ENCODE data around the gene CENPS. TPM values are rescaled to one million over a fixed set of nuclear protein-coding genes. Genes with fewer than 3 reads are reported as not detected.

The CENPS gene
- total and polyA plus RNA-seq, 9 of the 15 experiments (the other 6 are each of a cell fraction or from before 2014, with no cell fraction given) = 10.2 to 36.0 (median 26.0) TPM

DNA sequence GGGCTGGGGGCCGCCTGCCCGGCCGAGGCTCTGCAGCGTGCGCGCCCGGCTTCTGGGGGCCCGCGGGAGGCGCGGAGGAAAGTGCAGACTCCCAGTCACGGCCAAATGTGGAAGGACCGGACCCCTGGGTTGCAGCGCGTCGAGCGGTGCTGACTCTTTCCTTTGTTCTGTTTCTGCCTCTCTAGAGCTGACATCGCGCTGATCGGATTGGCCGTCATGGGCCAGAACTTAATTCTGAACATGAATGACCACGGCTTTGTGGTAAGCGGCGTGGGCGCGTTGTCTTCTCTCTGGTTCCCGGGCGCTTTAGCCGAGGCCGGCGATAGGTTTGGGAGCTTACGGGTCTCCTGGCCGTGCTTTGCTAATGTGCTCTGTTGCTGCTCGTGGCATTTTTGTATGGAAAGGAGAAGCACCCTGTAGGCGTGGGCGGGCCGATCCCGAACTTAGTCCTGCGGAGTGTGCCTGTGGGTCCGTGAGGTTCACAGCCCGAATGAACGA is 30.7 kb upstream of the CENPS start (continued):
- TF ChIP-seq, protein P1, sequence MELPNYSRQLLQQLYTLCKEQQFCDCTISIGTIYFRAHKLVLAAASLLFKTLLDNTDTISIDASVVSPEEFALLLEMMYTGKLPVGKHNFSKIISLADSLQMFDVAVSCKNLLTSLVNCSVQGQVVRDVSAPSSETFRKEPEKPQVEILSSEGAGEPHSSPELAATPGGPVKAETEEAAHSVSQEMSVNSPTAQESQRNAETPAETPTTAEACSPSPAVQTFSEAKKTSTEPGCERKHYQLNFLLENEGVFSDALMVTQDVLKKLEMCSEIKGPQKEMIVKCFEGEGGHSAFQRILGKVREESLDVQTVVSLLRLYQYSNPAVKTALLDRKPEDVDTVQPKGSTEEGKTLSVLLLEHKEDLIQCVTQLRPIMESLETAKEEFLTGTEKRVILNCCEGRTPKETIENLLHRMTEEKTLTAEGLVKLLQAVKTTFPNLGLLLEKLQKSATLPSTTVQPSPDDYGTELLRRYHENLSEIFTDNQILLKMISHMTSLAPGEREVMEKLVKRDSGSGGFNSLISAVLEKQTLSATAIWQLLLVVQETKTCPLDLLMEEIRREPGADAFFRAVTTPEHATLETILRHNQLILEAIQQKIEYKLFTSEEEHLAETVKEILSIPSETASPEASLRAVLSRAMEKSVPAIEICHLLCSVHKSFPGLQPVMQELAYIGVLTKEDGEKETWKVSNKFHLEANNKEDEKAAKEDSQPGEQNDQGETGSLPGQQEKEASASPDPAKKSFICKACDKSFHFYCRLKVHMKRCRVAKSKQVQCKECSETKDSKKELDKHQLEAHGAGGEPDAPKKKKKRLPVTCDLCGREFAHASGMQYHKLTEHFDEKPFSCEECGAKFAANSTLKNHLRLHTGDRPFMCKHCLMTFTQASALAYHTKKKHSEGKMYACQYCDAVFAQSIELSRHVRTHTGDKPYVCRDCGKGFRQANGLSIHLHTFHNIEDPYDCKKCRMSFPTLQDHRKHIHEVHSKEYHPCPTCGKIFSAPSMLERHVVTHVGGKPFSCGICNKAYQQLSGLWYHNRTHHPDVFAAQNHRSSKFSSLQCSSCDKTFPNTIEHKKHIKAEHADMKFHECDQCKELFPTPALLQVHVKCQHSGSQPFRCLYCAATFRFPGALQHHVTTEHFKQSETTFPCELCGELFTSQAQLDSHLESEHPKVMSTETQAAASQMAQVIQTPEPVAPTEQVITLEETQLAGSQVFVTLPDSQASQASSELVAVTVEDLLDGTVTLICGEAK (IDR thresholded peaks at IDR 0.05) = peak; percentile 40; the same call in 1 of the 2 replicates
- TF ChIP-seq, protein P1 (CRISPR knock-in tag; IDR thresholded peaks at IDR 0.05) = no peak
- TF ChIP-seq, protein P2, sequence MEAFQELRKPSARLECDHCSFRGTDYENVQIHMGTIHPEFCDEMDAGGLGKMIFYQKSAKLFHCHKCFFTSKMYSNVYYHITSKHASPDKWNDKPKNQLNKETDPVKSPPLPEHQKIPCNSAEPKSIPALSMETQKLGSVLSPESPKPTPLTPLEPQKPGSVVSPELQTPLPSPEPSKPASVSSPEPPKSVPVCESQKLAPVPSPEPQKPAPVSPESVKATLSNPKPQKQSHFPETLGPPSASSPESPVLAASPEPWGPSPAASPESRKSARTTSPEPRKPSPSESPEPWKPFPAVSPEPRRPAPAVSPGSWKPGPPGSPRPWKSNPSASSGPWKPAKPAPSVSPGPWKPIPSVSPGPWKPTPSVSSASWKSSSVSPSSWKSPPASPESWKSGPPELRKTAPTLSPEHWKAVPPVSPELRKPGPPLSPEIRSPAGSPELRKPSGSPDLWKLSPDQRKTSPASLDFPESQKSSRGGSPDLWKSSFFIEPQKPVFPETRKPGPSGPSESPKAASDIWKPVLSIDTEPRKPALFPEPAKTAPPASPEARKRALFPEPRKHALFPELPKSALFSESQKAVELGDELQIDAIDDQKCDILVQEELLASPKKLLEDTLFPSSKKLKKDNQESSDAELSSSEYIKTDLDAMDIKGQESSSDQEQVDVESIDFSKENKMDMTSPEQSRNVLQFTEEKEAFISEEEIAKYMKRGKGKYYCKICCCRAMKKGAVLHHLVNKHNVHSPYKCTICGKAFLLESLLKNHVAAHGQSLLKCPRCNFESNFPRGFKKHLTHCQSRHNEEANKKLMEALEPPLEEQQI (IDR thresholded peaks at IDR 0.05) = no peak
- no peak for TF ChIP-seq LARP7 (IDR thresholded peaks at IDR 0.05)
- TF ChIP-seq CBFB (CRISPR knock-in tag; IDR thresholded peaks at IDR 0.05) = 0 out of 2 replicates have a peak, but pooled peaks have one; percentile 22
- TF ChIP-seq NRF1 (conservative IDR thresholded peaks at IDR 0.05 in 1 of 2, IDR thresholded peaks at IDR 0.05 in 1 of 2) = no peak
- no peak for TF ChIP-seq ZNF217 (CRISPR knock-in tag; IDR thresholded peaks at IDR 0.05)
- TF ChIP-seq SNIP1 (IDR thresholded peaks at IDR 0.05; ENCODE audit: low read depth) = no peak
- TF ChIP-seq, protein P3, sequence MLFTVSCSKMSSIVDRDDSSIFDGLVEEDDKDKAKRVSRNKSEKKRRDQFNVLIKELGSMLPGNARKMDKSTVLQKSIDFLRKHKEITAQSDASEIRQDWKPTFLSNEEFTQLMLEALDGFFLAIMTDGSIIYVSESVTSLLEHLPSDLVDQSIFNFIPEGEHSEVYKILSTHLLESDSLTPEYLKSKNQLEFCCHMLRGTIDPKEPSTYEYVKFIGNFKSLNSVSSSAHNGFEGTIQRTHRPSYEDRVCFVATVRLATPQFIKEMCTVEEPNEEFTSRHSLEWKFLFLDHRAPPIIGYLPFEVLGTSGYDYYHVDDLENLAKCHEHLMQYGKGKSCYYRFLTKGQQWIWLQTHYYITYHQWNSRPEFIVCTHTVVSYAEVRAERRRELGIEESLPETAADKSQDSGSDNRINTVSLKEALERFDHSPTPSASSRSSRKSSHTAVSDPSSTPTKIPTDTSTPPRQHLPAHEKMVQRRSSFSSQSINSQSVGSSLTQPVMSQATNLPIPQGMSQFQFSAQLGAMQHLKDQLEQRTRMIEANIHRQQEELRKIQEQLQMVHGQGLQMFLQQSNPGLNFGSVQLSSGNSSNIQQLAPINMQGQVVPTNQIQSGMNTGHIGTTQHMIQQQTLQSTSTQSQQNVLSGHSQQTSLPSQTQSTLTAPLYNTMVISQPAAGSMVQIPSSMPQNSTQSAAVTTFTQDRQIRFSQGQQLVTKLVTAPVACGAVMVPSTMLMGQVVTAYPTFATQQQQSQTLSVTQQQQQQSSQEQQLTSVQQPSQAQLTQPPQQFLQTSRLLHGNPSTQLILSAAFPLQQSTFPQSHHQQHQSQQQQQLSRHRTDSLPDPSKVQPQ (CRISPR knock-in tag; IDR thresholded peaks at IDR 0.05; ENCODE audit: borderline replicate concordance) = no peak
- TF ChIP-seq, protein P4, sequence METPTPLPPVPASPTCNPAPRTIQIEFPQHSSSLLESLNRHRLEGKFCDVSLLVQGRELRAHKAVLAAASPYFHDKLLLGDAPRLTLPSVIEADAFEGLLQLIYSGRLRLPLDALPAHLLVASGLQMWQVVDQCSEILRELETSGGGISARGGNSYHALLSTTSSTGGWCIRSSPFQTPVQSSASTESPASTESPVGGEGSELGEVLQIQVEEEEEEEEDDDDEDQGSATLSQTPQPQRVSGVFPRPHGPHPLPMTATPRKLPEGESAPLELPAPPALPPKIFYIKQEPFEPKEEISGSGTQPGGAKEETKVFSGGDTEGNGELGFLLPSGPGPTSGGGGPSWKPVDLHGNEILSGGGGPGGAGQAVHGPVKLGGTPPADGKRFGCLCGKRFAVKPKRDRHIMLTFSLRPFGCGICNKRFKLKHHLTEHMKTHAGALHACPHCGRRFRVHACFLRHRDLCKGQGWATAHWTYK (CRISPR knock-in tag; IDR thresholded peaks at IDR 0.05) = no peak
- TF ChIP-seq, protein P5, sequence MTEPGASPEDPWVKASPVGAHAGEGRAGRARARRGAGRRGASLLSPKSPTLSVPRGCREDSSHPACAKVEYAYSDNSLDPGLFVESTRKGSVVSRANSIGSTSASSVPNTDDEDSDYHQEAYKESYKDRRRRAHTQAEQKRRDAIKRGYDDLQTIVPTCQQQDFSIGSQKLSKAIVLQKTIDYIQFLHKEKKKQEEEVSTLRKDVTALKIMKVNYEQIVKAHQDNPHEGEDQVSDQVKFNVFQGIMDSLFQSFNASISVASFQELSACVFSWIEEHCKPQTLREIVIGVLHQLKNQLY (CRISPR knock-in tag; conservative IDR thresholded peaks at IDR 0.05) = no peak
- TF ChIP-seq MAFF (IDR thresholded peaks at IDR 0.05; ENCODE audit: low read length) = no peak

All from K562 (cell line).